Measurements from ENCODE around the gene CMTM4.
A peak's percentile ranks its signal among the peaks of the same experiment; 100 is the strongest.

DNA sequence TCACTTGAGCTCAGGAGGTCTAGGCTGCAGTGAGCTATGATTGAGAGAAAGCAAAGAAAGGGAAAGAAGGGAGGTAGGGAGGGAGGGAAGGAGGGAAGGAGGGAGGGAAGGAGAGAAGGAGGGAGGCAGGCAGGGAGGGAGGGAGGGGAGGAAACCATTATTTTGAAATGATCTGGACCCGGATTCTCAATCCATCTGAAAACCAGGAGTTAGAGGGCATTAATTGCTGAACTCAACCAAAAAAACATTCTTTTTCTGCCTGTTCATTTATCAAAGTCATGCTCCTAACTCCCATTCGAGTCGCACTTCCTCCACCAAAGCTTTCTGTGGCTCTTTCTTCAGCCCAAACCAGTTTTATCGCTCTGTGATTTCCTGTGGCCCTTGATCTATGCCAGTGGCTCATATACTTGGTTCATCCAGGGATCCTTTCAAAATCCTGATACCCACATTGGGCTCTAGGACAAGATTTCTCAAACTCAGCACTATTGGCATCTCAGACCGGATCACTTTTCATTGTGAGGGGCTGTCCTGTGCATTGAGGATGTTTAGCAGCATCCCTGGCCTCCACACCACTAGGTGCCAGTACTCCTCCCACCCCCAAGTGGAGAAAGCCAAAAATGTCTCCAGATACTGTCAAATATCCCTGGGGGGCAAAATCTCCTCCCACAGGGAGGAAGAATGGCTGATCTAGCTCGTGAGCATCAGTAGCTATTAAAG lies 38.2 kb downstream of the CMTM4 start:
- TF ChIP-seq, protein P1, sequence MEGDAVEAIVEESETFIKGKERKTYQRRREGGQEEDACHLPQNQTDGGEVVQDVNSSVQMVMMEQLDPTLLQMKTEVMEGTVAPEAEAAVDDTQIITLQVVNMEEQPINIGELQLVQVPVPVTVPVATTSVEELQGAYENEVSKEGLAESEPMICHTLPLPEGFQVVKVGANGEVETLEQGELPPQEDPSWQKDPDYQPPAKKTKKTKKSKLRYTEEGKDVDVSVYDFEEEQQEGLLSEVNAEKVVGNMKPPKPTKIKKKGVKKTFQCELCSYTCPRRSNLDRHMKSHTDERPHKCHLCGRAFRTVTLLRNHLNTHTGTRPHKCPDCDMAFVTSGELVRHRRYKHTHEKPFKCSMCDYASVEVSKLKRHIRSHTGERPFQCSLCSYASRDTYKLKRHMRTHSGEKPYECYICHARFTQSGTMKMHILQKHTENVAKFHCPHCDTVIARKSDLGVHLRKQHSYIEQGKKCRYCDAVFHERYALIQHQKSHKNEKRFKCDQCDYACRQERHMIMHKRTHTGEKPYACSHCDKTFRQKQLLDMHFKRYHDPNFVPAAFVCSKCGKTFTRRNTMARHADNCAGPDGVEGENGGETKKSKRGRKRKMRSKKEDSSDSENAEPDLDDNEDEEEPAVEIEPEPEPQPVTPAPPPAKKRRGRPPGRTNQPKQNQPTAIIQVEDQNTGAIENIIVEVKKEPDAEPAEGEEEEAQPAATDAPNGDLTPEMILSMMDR (IDR thresholded peaks at IDR 0.05; ENCODE audit: borderline replicate concordance, extremely low read depth, low read length, poor library complexity, severe bottlenecking): peak; percentile 24
- TF ChIP-seq EZH2 (IDR thresholded peaks at IDR 0.05; ENCODE audit: borderline replicate concordance, low read depth, low read length, severe bottlenecking): no peak

Data from DND-41 (cell line).